ENCODE results near the gene DLGAP1. TPM values are rescaled to one million over a fixed set of nuclear protein-coding genes. Genes with fewer than 3 reads are reported as not detected.

DLGAP1 gene
- total RNA-seq, 4 donors from 2014 or later = 0.13 to 6.2 (median 0.53) TPM

GRCh38 chr18:3901811-3902210 is 553.3 kb downstream of the DLGAP1 start:
- DNase-seq (no peak), ATAC-seq (no peak)
- Histone ChIP-seq H3K9me3 (no peaks in the 10 kb centered on the region), H3K27ac (no peak overlapping the region), H3K36me3 (no peaks in the 10 kb centered on the region), H3K4me3 (no peak overlapping the region), H3K4me1 (no peaks in the 10 kb centered on the region), H3K27me3 (no peaks in the 10 kb centered on the region)
- in situ Hi-C loops (cut with MboI; ENCODE audit: low sequenced_read_pairs in 4 of 4) = no loop called here
- intact Hi-C loops (cut with DNase I; ENCODE audit: low total_unique reads) = no loop called here
- TF ChIP-seq CTCF (IDR thresholded peaks at IDR 0.05 in 4 of 5, conservative IDR thresholded peaks at IDR 0.05 in 1 of 5) (no peak), POLR2A (IDR thresholded peaks at IDR 0.05) (no peak)

- DNase-seq (no peak), ATAC-seq (no peak)
- Histone ChIP-seq H3K4me1 (no peaks in the 10 kb centered on the region), H3K27ac (no peak overlapping the region), H3K27me3 (no peaks in the 10 kb centered on the region), H3K36me3 (no peaks in the 10 kb centered on the region), H3K4me3 (no peak overlapping the region), H3K9me3 (no peaks in the 10 kb centered on the region)
- no peak for TF ChIP-seq POLR2A (IDR thresholded peaks at IDR 0.05)
- no peak for TF ChIP-seq CTCF (IDR thresholded peaks at IDR 0.05 in 4 of 5, conservative IDR thresholded peaks at IDR 0.05 in 1 of 5)
- in situ Hi-C loops (cut with MboI; ENCODE audit: low sequenced_read_pairs in 4 of 4) (no loop called here), intact Hi-C loops (cut with DNase I; ENCODE audit: low total_unique reads) (no loop called here)
Measured at GRCh38 chr18:3901042-3901441, 554.1 kb downstream of the DLGAP1 start.

- no peaks in the 10 kb centered on the region for H3K9me3 ChIP-seq
- no peaks in the 10 kb centered on the region for H3K27me3 ChIP-seq
- intact Hi-C loops (cut with DNase I; ENCODE audit: low total_unique reads) = no loop called here
- in situ Hi-C loops (cut with MboI; ENCODE audit: low sequenced_read_pairs in 4 of 4) = no loop called here
- no peaks in the 10 kb centered on the region for H3K36me3 ChIP-seq
- no peak overlapping the region for H3K4me3 ChIP-seq
- ATAC-seq (no peak), DNase-seq (no peak)
- H3K4me1 ChIP-seq = no peaks in the 10 kb centered on the region
- no peak overlapping the region for H3K27ac ChIP-seq
- TF ChIP-seq CTCF (IDR thresholded peaks at IDR 0.05 in 4 of 5, conservative IDR thresholded peaks at IDR 0.05 in 1 of 5) (no peak), POLR2A (IDR thresholded peaks at IDR 0.05) (no peak)
Measured at GRCh38 chr18:3900327-3900726, 554.8 kb downstream of the DLGAP1 start.

GRCh38 chr18:3898861-3899613 is 556.1 kb downstream of the DLGAP1 start:
- intact Hi-C loops (cut with DNase I; ENCODE audit: low total_unique reads) (no loop called here), in situ Hi-C loops (cut with MboI; ENCODE audit: low sequenced_read_pairs in 4 of 4) (no loop called here)
- H3K36me3 ChIP-seq = no peaks in the 10 kb centered on the region
- H3K4me1 ChIP-seq = no peaks in the 10 kb centered on the region
- no peak for DNase-seq
- no peak overlapping the region for H3K27ac ChIP-seq
- ATAC-seq = no peak
- H3K9me3 ChIP-seq = no peaks in the 10 kb centered on the region
- no peak overlapping the region for H3K4me3 ChIP-seq
- no peaks in the 10 kb centered on the region for H3K27me3 ChIP-seq
- no peak for TF ChIP-seq CTCF (IDR thresholded peaks at IDR 0.05 in 4 of 5, conservative IDR thresholded peaks at IDR 0.05 in 1 of 5)
- TF ChIP-seq POLR2A (IDR thresholded peaks at IDR 0.05) = no peak

GRCh38 chr18:3892152-3892551 is 563.0 kb downstream of the DLGAP1 start:
- intact Hi-C loops (cut with DNase I; ENCODE audit: low total_unique reads) = no loop called here
- H3K27ac ChIP-seq = no peak overlapping the region
- TF ChIP-seq POLR2A (IDR thresholded peaks at IDR 0.05) = no peak
- no peak for TF ChIP-seq CTCF (IDR thresholded peaks at IDR 0.05 in 4 of 5, conservative IDR thresholded peaks at IDR 0.05 in 1 of 5)
- H3K4me1 ChIP-seq = no peaks in the 10 kb centered on the region
- ATAC-seq = no peak
- H3K9me3 ChIP-seq = no peaks in the 10 kb centered on the region
- no peak overlapping the region for H3K4me3 ChIP-seq
- in situ Hi-C loops (cut with MboI; ENCODE audit: low sequenced_read_pairs in 4 of 4) = no loop called here
- H3K36me3 ChIP-seq = no peaks in the 10 kb centered on the region
- no peak for DNase-seq
- H3K27me3 ChIP-seq = no peaks in the 10 kb centered on the region
